SU-DHL-6 (cell line): ENCODE data around the gene KCTD16.

Experiments used
- H2AFZ ChIP-seq: fragments of 200-600 bp; sonication (generic); 2 replicates; pipeline ENCODE4 v1.6.1; 2014; ENCODE audit warnings: low read depth, mild to moderate bottlenecking, moderate library complexity, mixed read lengths, antibody characterized with exemption, low read length; ENCODE audit not compliant: severe bottlenecking
- H3F3A ChIP-seq: fragments of 200-600 bp; shearing (Covaris generic); 2 replicates; pipeline ENCODE4 v1.6.0; 2016; ENCODE audit warnings: antibody characterized with exemption, mild to moderate bottlenecking; ENCODE audit not compliant: insufficient read depth
- H3K27ac ChIP-seq: fragments of 200-600 bp; sonication (generic); 2 replicates; pipeline ENCODE4 v1.5.1; 2016; ENCODE audit warnings: low read depth, mild to moderate bottlenecking, low read length, moderate library complexity, mixed read lengths
- H3K27me3 ChIP-seq: fragments of 200-600 bp; sonication (generic), shearing (Covaris generic); 2 replicates; pipeline ENCODE4 v1.6.0; 2014; ENCODE audit warnings: mild to moderate bottlenecking, low read length
- H3K36me3 ChIP-seq: fragments of 200-600 bp; sonication (generic); 2 replicates; pipeline ENCODE4 v1.6.1; 2014; ENCODE audit warnings: mild to moderate bottlenecking, low read length, mixed read lengths
- H3K4me2 ChIP-seq: fragments of 300-600, 200-600 bp; shearing (Covaris generic), sonication (generic); 2 replicates; pipeline ENCODE4 v1.6.0; 2014; ENCODE audit warnings: low read length, low read depth, mild to moderate bottlenecking; ENCODE audit not compliant: poor library complexity, severe bottlenecking
- H3K4me3 ChIP-seq: fragments of 200-600 bp; sonication (generic); 2 replicates; pipeline ENCODE4 v1.5.1; 2014; ENCODE audit warnings: antibody characterized with exemption, low read length, mild to moderate bottlenecking, mixed read lengths; ENCODE audit not compliant: insufficient read depth, poor library complexity, severe bottlenecking
- H3K79me2 ChIP-seq: fragments of 200-600 bp; sonication (generic); 2 replicates; pipeline ENCODE4 v1.6.1; 2014; ENCODE audit warnings: mild to moderate bottlenecking, low read length, moderate library complexity; ENCODE audit not compliant: insufficient read depth
- H3K9ac ChIP-seq: fragments of 200-600 bp; sonication (generic); 2 replicates; pipeline ENCODE4 v1.7.0; 2014; ENCODE audit warnings: mild to moderate bottlenecking, low read length
- H3K9me2 ChIP-seq: fragments of 200-600 bp; sonication (generic); replicated peaks from 2 replicates; pipeline ENCODE4 v1.6.1; 2014; ENCODE audit warnings: low read length; ENCODE audit not compliant: insufficient read depth
- H3K9me3 ChIP-seq: fragments of 200-600 bp; sonication (generic); 2 replicates; pipeline ENCODE4 v1.6.1; 2014; ENCODE audit warnings: low read length, mixed read lengths; ENCODE audit not compliant: insufficient read depth
- H4K20me1 ChIP-seq: fragments of 200-600 bp; sonication (generic); 2 replicates; pipeline ENCODE4 v1.6.1; 2014; ENCODE audit warnings: low read depth, mild to moderate bottlenecking, antibody characterized with exemption, low read length, moderate library complexity, mixed read lengths
- EZH2phosphoT487 ChIP-seq: fragments of 200-600 bp; sonication (generic), shearing (Covaris generic); conservative IDR thresholded peaks from 2 replicates; pipeline ENCODE4 v1.6.1; 2018; ENCODE audit warnings: mild to moderate bottlenecking, antibody characterized with exemption, low read length, moderate library complexity, mixed read lengths
- TF ChIP-seq, protein P1 (sequence below): fragments of 200-600 bp; sonication (generic); IDR thresholded peaks from one replicate; pipeline ENCODE4 v1.5.1; 2017; ENCODE audit warnings: antibody characterized with exemption, mild to moderate bottlenecking, low read length, moderate library complexity; ENCODE audit not compliant: insufficient read depth, poor library complexity, severe bottlenecking

The KCTD16 gene

DNA sequence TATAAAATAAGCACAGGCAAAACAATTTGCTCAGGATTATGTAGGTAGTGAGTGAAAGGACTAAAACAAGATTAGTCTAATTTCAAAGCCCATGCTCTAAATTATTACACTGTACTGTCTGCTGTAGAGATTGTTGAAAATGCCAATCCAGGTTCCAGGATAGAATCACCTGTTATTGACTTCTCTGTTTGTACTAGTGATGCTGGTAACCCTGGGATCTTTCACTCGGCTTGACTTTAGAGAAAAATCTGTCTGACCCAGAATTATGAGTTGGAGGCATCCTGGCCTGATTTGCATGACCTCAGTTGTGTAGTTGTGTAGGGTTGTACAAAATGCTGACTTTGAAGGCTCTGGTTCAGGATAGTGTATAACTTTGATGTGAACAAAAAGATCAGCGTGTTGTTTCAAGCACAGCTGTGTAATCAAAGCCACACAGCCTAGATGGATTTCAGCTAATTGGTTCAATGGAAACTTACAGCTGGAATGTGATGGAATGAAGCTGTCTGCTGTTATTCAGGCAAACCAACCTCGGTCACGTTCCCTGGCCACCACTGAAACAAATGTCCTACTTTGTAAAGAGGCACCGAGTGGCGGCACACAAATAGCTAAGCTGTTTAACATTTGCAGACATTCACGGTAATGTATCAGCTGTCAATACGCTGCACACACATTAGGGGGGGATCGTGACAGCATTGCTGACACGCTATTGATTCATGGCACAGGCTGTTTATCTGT, 340.3 kb downstream of the KCTD16 start:
- no peak overlapping the region for H3K4me3 ChIP-seq
- H3K79me2 ChIP-seq = no peaks in the 10 kb centered on the region
- no peaks in the 10 kb centered on the region for H3K36me3 ChIP-seq
- H3K9me3 ChIP-seq = no peaks in the 10 kb centered on the region
- H3K9ac ChIP-seq = no peak overlapping the region
- no peak overlapping the region for H3K27ac ChIP-seq
- no peak overlapping the region for H2AFZ ChIP-seq
- H3K9me2 ChIP-seq = no peaks in the 10 kb centered on the region; the same call in 1 of the 2 replicates
- H3K27me3 ChIP-seq = no peaks in the 10 kb centered on the region
- H3F3A ChIP-seq = no peaks in the 10 kb centered on the region
- no peak overlapping the region for H3K4me2 ChIP-seq
- TF ChIP-seq EZH2phosphoT487 = no peak
- TF ChIP-seq, protein P1, sequence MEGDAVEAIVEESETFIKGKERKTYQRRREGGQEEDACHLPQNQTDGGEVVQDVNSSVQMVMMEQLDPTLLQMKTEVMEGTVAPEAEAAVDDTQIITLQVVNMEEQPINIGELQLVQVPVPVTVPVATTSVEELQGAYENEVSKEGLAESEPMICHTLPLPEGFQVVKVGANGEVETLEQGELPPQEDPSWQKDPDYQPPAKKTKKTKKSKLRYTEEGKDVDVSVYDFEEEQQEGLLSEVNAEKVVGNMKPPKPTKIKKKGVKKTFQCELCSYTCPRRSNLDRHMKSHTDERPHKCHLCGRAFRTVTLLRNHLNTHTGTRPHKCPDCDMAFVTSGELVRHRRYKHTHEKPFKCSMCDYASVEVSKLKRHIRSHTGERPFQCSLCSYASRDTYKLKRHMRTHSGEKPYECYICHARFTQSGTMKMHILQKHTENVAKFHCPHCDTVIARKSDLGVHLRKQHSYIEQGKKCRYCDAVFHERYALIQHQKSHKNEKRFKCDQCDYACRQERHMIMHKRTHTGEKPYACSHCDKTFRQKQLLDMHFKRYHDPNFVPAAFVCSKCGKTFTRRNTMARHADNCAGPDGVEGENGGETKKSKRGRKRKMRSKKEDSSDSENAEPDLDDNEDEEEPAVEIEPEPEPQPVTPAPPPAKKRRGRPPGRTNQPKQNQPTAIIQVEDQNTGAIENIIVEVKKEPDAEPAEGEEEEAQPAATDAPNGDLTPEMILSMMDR = no peak
- H4K20me1 ChIP-seq = no peaks in the 10 kb centered on the region

DNA sequence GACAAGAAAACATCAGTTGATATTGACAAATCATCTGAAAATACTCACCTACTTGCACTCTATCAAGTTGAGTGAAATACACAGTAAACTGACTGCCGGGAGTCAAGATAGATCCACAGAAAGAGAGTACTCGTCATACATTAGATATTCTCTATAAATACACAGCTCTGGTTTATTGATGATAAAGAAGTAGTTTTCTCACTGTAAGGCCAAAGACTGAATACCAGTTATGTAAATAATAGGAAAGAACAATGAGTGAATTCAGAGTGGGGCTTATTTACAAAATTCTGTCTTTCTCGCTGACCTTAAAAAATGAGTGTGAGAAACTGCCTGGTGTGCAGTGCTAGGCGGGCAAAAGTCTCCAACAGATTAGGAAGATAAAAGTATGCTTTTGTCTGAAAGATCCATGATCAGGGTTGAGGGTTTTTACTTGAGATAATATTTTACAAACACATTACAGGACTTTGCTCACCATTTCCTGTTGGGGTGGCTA, 341.0 kb downstream of the KCTD16 start:
- Histone ChIP-seq H3K27me3 (no peaks in the 10 kb centered on the region), H3K9ac (no peak overlapping the region), H3F3A (no peaks in the 10 kb centered on the region), H3K4me2 (no peak overlapping the region), H3K4me3 (no peak overlapping the region), H2AFZ (no peak overlapping the region), H3K79me2 (no peaks in the 10 kb centered on the region), H4K20me1 (no peaks in the 10 kb centered on the region), H3K9me2 (no peaks in the 10 kb centered on the region; the same call in 1 of the 2 replicates), H3K9me3 (no peaks in the 10 kb centered on the region), H3K27ac (no peak overlapping the region), H3K36me3 (no peaks in the 10 kb centered on the region)
- TF ChIP-seq EZH2phosphoT487 = no peak
- TF ChIP-seq, protein P1 = no peak

DNA sequence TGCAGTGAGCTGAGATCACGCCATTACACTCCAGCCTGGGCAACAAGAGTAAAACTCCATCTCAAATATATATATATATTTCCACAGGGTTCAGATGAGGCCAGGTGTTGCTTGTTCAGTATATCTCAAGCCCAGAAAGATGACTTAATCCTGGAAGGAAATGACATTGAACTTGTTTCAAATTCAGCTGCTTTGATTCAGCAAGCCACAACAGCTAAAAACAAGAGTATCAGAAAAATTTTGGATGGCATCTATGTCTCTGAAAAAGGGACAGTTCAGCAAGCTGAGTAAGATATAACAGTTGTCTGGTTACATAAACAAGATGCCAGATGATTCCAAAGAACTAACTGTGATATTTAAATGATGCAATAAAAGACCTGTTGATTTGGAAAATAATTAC, 352.0 kb downstream of the KCTD16 start:
- H3K9me3 ChIP-seq = no peaks in the 10 kb centered on the region
- TF ChIP-seq EZH2phosphoT487 = no peak
- TF ChIP-seq, protein P1 = no peak
- no peaks in the 10 kb centered on the region for H3K36me3 ChIP-seq
- H3K9ac ChIP-seq = no peak overlapping the region
- H3K27me3 ChIP-seq = no peaks in the 10 kb centered on the region
- no peaks in the 10 kb centered on the region for H3K9me2 ChIP-seq
- H3F3A ChIP-seq = no peaks in the 10 kb centered on the region
- no peak overlapping the region for H3K4me2 ChIP-seq
- no peaks in the 10 kb centered on the region for H4K20me1 ChIP-seq
- no peak overlapping the region for H3K27ac ChIP-seq
- H2AFZ ChIP-seq = no peak overlapping the region
- no peaks in the 10 kb centered on the region for H3K79me2 ChIP-seq
- no peak overlapping the region for H3K4me3 ChIP-seq
